NCI-H69 (cell line): ENCODE results near the gene TMEM126B.
"Not testable (repeated sequence)": the region's sequence is repeated elsewhere in the genome, so short reads cannot be mapped to it uniquely, and the experiment has no call there.

Experiments
- DNase-seq: peaks from one replicate; lab custom pipeline; 2025; lab: John Stamatoyannopoulos, UW

Gene TMEM126B

GRCh38 chr11:85647604-85648299 lies 19.4 kb downstream of the TMEM126B start, which contains the start of gene TMEM126A:
Gene TMEM126A, plus strand, starts transcription at chr11:85647967. Its CDS starts 2,289 bp downstream, at chr11:85650256.
- peak; percentile 97 for DNase-seq

GRCh38 chr11:85651118-85651517 lies 22.7 kb downstream of the TMEM126B start:
- no peak for DNase-seq

- no peak for DNase-seq
These were observed 24.5 kb downstream of the TMEM126B start for GRCh38 chr11:85652786-85653447.

GRCh38 chr11:85654343-85654742 lies 25.9 kb downstream of the TMEM126B start:
- DNase-seq, result not testable (repeated sequence)

- no peak for DNase-seq
These were observed 28.4 kb downstream of the TMEM126B start for GRCh38 chr11:85656777-85657176.

GRCh38 chr11:85658180-85658579 lies 29.8 kb downstream of the TMEM126B start:
- no peak for DNase-seq

GRCh38 chr11:85661972-85662664 lies 33.7 kb downstream of the TMEM126B start:
- DNase-seq, result peak; percentile 8

GRCh38 chr11:85663080-85663752 lies 34.8 kb downstream of the TMEM126B start:
- peak; percentile 52 for DNase-seq

- peak; percentile 82 for DNase-seq
These were observed 35.6 kb downstream of the TMEM126B start for GRCh38 chr11:85663753-85664614.

- peak; percentile 98 for DNase-seq
These were observed 36.5 kb downstream of the TMEM126B start, which contains the start of gene CREBZF for GRCh38 chr11:85664615-85665481. Gene CREBZF, minus strand, starts transcription at chr11:85665129. Its CDS starts 254 bp downstream, at chr11:85664875.

GRCh38 chr11:85665733-85666132 lies 37.3 kb downstream of the TMEM126B start:
- no peak for DNase-seq

GRCh38 chr11:85666687-85667086 lies 38.3 kb downstream of the TMEM126B start:
- no peak for DNase-seq

GRCh38 chr11:85668157-85668556 lies 39.8 kb downstream of the TMEM126B start:
- no peak for DNase-seq

- DNase-seq, result not testable (repeated sequence)
These were observed 42.7 kb downstream of the TMEM126B start for GRCh38 chr11:85670949-85671663.

- no peak for DNase-seq
These were observed 43.9 kb downstream of the TMEM126B start for GRCh38 chr11:85672105-85672902.

- no peak for DNase-seq
These were observed 45.0 kb downstream of the TMEM126B start for GRCh38 chr11:85673393-85673792.

- DNase-seq, result no peak
These were observed 51.2 kb downstream of the TMEM126B start for GRCh38 chr11:85679576-85679975.

GRCh38 chr11:85680897-85681296 lies 52.5 kb downstream of the TMEM126B start:
- DNase-seq, result peak; percentile 55
